GM12865 (cell line): Measurements from ENCODE around the gene PTX4.

ENCODE experiments used
- DNase-seq: peaks from one replicate; pipeline ENCODE4 v3.0.0; 2010; ENCODE audit warnings: low read depth
- H3K4me3 ChIP-seq: 2 replicates; pipeline ENCODE4 v1.5.1; 2011; ENCODE audit warnings: mild to moderate bottlenecking, low read depth, low read length, control low read depth
- TF ChIP-seq, protein P1 (sequence below): IDR thresholded peaks from 2 replicates; pipeline ENCODE4 v1.5.1; 2011; ENCODE audit warnings: low read length, control low read depth, low read depth, inconsistent platforms; ENCODE audit not compliant: insufficient read depth; ENCODE audit errors: missing control alignments

Gene PTX4

DNA sequence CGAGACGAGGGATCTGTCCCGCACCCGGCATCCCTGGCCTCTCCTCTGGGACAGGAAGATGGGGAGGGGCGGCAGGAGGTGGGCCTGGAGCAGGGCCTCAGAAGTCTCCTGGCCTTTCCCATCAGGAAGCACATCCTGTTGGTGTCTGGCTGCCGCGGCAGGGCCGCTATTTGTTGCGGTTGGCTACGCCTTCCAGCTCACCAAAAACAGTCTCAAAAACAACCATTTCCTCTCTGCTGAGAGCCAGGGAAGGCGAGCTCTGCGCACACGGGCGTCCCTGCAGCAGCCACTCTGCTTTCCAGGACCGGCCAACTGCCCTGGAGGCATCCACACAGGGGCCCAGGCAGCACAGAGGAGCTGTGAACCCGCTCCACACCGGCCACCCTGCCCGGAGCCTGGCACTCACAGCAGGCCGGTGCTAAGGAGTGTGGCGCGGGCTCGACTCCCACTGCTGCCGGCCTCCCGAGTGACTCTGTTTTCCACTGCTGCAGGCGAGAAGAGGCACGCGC lies 44.8 kb upstream of the PTX4 start, which contains the start of gene TMEM204:
Gene TMEM204 (plus strand): TSS at position 224 of the 509 bp plus-strand sequence. CDS start 610 bp downstream, outside the sequence.
- TF ChIP-seq, protein P1, sequence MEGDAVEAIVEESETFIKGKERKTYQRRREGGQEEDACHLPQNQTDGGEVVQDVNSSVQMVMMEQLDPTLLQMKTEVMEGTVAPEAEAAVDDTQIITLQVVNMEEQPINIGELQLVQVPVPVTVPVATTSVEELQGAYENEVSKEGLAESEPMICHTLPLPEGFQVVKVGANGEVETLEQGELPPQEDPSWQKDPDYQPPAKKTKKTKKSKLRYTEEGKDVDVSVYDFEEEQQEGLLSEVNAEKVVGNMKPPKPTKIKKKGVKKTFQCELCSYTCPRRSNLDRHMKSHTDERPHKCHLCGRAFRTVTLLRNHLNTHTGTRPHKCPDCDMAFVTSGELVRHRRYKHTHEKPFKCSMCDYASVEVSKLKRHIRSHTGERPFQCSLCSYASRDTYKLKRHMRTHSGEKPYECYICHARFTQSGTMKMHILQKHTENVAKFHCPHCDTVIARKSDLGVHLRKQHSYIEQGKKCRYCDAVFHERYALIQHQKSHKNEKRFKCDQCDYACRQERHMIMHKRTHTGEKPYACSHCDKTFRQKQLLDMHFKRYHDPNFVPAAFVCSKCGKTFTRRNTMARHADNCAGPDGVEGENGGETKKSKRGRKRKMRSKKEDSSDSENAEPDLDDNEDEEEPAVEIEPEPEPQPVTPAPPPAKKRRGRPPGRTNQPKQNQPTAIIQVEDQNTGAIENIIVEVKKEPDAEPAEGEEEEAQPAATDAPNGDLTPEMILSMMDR, result no peak
- peak; percentile 43 for DNase-seq
- no peak within 1 kb of the TSS; the same call in none of the 2 replicates for H3K4me3 ChIP-seq

DNA sequence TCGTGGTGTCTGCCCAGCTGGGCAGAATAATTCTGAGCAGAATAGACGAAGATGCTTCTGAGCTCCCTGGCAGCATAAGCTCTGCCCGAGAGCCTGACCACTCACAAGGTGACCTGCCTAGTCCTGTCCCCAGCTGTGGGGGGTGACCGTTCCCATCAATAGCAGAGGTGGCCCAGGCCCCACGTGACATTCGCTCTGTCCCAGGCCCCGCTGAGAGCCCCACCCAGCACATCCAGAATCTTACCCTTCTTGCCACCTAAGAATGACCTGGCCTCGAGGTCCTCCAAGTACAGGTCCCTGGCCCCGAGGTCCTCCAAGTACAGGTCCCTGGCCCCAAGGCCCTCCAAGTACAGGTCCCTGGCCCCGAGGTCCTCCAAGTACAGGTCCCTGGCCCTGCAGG lies 44.0 kb upstream of the PTX4 start:
- H3K4me3 ChIP-seq, result no peak overlapping the region
- TF ChIP-seq, protein P1, result no peak
- DNase-seq, result no peak

DNA sequence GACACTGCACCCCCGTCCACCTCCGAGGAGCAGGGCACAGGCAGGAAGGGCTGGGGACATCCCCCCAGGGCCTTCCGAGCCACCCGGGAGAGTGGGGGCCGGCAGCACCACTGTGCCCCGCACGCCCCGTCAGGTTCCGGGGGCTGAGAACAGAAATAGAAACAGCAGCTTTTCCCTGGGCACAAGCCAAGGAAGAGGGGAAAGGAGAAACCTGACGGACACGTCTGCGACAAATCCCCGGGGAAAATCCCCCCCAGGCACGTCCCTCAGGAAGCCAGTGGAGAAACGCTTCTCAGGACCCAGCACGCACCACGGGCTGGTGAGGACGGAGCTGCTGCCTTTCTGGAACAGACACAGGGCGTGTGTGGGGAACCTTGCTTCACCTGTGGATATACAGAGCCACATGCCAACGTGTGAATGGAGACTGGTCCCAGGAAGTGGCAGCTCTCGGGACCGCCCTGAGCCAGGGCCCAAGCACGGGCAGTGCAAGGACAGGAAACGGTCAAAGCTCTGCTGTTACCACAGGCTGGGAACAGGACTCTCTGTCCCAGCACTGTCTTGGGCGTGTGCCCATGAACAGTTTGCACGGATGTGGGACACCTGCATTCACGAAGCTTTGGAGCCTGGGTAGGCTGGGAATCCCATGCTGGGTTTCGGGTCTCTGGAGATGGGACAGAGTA lies 43.5 kb upstream of the PTX4 start:
- DNase-seq, result no peak
- H3K4me3 ChIP-seq, result no peak overlapping the region
- TF ChIP-seq, protein P1, result no peak

DNA sequence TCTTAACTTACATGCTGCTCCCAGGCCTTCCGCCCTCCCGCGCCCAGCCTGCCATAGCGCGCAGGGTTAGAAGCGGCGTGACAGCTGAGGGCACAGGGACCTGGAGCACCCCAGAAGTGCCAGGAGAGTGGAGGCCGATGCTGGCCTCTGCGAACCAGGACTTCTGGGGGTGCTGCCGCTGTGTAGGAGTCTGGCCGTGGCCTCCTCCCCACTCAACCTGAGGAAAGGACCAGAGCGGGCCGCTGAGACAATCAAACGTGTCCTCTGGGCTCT lies 42.8 kb upstream of the PTX4 start:
- TF ChIP-seq, protein P1, result no peak
- no peak for DNase-seq
- H3K4me3 ChIP-seq, result no peak overlapping the region

DNA sequence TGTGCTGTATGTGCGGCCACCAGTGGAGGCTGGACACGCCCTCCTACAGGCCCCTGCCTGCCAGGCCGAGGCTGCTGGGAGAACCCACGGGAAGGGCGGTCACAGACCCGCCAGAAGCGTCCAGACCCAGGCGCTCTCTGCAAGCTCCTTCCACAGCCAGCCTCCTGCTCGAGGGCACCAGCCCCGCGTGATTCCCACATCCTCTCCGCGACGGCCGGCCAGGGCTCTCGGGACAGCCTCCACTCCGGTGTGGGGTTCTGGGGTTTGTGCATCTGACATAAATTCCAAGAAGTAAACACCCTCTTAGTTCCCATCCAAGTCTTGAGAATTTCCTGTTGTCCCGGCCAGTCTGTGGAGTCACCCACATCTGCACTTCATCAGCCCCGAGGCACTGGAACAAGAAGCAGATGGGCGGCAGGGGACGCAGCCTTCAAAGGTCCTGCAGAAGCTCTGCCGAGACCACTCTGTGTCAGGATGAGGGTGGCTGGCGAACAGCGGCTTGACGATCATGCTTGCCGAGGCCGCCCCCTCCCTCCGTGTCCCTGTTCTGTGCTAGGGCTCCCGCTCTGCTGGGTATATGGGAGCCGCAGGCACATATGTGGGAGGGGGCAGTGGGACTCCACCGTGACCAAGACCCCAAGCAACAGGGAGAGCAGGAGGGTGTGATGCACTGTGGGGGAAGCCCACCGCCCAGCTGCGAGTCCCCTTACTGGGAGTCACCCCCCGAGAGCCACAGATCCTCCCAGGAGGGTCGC lies 42.3 kb upstream of the PTX4 start:
- TF ChIP-seq, protein P1, result no peak
- H3K4me3 ChIP-seq, result no peak overlapping the region
- no peak for DNase-seq

DNA sequence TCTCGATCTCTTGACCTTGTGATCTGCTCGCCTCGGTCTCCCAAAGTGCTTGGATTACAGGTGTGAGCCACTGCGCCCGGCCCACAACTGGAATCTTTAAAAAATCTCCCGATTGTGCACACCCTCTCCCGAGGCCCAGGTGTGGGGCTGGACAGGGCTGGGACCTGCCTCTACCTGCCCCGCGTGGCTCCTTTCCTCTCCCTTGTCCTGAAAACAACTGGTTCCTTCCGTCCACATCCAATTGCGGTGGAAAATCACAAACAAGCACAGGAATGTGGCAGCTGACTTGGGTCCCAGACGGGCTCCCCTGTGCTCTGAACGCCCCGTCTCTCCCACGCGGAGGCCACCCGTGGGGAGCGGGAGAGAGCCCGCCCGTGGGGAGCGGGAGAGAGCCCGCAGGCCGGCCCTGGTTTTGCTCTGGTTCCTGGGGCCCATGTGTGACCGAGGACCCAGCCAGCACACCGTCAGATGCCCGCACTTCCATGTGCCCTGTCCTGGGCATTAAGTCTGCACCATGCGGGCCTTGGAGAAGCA lies 41.7 kb upstream of the PTX4 start:
- DNase-seq, result no peak
- TF ChIP-seq, protein P1, result no peak
- H3K4me3 ChIP-seq, result no peak overlapping the region
